NCI-H1436 treated with DMSO at 0.1 percent for 48 hours (cell line): ENCODE results near the gene ADGRB2.

Experiments used
- DNase-seq: peaks from one replicate; lab custom pipeline; 2025; lab: John Stamatoyannopoulos, UW

The ADGRB2 gene

GRCh38 chr1:31677401-31677800, 86.7 kb downstream of the ADGRB2 start:
- no peak for DNase-seq
